GM19468 (cell line): ENCODE data around the gene TPM4.
A peak's percentile ranks its signal among the peaks of the same experiment; 100 is the strongest.
"Not testable (repeated sequence)": the region's sequence is repeated elsewhere in the genome, so short reads cannot be mapped to it uniquely, and the experiment has no call there.

Experiments used
- ATAC-seq: cut with Tn5 transposase; IDR thresholded peaks from one replicate; pipeline ENCODE4 v1.9.1; 2021; ENCODE audit warnings: mild to moderate bottlenecking, moderate library complexity, moderate number of reproducible peaks; ENCODE audit not compliant: unreplicated experiment; ENCODE audit errors: extremely low read depth

The TPM4 gene

DNA sequence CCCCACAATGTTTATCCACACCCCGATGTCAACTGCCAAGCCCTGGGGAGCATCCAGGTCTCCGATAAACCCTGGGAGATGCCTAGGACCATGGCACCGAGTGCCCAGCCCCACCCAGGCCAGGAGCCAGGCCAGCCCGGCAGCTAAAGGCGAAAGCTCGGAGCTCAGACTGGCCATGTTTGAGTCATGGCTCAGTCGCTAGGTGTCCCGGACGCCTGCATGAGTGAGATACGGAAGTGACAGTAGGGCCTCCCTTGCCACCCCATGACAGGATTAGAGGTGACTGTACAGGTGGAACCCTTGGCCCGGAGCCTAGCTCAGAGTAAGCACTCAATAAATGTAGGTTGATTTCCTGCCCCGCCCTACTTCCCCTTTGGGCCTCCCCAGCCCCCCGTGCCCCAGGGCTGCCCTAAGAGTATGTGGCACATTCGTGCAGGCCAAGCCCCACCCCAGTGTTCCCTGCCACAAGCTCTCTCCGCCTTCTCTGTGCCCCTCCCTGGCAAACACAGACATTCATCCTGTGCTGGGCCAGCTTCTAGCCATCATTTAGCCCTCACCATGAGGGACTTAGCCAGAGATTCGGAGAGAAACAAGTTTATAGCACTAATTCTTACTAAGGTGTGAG, 5.8 kb upstream of the TPM4 start:
- ATAC-seq, result no peak

DNA sequence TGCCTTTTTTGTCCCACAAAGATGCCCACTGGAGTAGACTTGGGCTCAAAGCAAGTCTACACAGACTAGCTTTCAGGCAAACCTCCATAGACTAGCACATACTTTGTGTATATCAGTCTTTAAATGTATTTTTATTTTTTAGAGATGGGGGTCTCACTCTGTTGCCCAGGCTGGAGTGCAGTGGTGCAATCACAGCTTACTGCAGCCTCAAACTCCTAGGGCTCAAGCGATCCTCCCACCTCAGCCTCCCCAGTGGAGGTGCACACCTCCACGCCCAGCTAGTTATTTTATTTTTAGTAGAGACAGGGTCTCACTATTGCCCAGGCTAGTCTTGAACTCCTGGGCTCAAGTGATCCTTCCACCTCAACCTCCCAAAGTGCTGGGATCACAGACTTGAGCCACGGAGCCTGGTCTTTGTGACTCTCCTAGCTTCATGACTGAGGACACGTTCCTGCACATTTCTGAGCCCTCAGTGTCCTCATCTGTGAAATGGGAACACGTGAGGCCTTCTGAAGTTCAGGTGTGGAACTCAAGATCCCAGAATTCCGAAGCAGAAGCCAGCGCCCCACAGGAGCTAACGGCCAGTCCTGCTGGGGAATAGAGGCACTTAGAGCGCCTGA, 5.1 kb upstream of the TPM4 start:
- ATAC-seq, result no peak

DNA sequence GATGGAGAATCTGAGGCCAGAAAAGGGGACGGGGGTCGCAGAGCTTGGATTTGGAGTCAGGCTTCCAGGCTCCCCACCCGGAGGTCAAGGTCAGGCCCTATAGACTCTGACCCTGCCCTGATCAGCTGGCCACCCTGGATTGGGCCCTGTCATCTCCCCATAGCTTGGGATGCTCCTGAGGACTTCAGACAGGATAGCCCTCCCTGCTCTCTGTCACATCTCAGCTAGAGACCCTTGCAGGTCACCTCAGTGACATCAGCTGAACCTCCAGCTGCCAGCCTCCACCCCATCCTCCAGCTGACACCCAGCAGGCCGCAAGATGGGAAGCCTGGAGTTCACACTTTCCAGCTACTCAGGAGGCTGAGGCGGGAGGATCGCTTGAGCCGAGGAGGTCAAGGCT, 2.8 kb upstream of the TPM4 start:
- ATAC-seq, result no peak

DNA sequence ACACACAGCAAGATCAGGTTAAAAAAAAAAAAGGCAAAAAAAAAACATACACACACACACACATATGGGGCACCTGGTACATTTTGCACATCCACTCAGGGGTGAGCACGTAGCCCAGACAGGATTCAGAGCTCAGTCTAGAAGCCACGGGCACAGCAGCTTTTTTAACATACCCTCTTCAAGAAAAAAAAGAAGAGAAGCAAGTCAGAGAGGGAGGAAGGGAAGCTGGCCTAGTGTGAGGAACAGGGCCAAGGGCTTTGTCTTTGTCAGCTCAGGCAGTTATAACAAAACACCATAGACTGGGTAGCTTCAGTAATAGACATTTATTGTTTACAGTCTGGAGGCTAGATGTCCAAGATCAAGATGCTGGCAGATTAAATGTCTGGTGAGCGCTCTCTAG, 2.3 kb upstream of the TPM4 start:
- ATAC-seq, result no peak

DNA sequence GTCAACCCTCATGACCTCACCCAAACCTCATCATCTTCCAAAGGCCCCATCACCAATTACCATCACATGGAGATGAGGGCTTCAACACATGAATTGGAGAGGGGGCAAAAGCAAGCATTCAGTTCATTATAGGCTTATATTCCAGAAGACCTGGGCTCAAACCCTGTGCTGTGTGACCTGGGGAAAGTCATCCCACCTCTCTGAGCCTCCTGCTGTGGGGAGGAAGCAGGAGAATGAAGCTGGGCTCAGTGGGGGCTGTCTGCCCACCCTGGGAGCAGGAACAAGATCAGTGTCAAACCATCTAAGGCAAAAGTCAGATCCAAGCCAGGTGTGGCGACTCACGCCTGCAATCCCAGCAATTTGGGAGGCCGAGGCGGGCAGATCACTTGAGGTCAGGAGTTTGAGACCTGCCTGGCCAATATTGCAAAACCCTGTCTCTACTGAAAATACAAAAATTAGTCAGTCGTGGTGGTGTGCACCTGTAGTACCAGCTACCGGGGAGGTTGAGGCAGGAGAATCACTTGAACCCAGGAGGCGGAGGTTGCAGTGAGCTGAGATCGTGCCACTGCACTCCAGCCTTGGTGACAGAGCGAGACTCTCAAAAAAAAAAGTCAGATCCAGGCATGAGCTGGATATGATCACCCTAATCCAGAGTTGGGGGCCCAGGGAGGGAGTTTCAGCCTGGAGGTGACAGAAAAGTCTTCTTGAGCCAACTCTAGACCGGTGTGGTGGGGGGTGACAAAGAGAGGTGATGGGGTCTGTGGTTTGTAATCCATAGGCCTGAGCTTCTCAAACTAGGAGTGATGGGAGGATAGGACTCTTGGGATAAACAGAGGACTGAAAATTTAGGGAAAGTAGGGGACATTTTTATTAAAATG, 1.6 kb upstream of the TPM4 start:
- no peak for ATAC-seq

DNA sequence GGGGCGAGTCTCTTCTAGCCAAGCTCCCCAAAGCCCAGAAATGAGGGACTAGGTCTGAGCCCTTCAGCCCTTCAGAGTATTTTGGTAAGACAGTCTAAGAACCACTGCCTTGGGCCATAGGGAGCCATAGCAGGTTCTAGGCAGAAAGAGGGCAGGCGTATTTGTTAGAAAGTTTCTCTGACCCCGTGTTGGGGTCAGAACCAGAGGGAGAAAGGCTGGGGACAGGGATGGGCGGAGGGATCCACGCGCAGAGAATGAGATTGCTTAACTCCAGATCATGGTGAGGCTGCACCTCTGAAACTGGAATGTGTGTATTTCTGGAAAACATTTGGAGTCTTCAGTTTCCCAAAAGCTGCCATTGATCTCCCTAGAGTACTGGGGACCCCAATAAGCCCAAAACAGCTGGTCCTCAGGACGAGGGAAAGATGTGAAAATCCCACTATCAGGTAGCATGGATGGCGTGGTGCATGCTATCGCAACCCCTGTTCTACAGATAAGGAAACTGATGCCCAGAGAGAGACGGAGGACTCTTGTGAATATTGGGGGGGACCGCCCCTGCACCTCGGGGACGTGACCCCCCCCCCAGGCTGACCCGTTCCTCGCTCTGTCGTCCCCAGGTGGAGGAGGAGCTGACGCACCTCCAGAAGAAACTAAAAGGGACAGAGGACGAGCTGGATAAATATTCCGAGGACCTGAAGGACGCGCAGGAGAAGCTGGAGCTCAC, 703 bp upstream of the TPM4 start:
- ATAC-seq, result no peak

DNA sequence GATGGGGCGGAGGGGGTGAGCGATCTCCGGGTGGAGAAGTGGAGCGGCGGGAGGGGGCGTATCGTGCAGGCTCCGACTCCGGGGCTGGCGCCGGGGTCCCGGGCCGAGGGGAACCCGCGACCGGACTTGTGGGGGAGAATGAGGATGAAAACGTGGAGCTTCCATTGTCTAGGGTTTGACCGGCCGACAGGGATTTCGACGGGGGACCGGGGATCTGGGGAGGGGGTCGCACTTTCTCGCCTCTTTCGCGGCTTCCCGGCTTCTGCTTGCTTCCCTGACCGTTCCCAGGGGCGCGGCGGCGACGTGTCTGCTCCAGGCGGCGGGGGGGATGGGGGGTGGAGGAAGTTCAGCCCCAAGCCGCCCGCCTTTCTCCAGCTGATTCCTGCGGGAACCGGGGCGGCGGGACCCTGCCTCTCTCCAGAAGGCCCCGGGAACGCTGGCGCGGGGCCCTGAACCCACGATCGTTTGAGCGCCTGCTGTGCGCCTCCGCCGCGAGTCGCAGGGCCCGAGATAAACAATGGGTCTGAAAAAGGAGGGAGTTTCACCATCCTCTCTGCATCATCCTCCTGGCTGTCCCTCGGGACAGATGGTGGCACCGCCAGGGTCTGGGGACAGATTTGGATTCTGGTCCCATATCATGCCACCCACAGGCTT, 790 bp downstream of the TPM4 start:
- no peak for ATAC-seq

DNA sequence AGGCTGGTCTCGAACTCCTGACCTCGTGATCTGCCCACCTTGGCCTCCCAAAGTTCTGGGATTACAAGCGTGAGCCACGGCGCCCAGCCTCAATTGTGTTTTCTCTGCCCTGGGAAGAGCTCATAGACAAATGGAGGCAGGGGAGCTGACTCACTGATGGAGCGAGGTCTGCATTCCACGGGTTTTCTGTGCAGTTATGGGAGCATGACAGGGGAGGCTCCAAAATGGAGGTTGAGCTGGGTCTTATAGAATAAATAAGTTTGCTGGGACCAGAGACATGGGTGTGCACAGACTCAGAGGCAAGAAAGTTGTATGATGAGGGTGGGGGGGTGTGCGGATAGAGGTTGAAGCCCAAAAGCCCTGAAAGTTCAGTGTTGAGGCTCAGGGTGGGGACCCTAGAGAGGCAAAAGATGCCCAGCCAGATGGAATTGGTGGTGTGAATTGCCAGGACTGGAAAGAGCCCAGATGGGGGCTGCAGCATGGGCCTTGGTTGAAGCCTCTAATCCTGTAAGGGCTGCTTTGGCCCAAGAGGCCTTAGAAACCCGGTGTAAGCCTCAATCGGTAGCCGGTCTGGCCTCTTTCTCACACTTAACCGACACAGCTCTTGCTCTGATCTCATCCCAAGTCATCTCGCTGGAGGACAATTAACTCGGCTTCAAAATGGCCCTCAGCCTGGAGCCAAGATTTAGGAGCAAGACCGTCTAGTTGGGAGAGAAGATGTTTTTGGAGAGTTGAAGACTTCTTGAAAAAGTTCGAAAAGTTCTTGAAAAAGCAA, 1.9 kb downstream of the TPM4 start:
- no peak for ATAC-seq

DNA sequence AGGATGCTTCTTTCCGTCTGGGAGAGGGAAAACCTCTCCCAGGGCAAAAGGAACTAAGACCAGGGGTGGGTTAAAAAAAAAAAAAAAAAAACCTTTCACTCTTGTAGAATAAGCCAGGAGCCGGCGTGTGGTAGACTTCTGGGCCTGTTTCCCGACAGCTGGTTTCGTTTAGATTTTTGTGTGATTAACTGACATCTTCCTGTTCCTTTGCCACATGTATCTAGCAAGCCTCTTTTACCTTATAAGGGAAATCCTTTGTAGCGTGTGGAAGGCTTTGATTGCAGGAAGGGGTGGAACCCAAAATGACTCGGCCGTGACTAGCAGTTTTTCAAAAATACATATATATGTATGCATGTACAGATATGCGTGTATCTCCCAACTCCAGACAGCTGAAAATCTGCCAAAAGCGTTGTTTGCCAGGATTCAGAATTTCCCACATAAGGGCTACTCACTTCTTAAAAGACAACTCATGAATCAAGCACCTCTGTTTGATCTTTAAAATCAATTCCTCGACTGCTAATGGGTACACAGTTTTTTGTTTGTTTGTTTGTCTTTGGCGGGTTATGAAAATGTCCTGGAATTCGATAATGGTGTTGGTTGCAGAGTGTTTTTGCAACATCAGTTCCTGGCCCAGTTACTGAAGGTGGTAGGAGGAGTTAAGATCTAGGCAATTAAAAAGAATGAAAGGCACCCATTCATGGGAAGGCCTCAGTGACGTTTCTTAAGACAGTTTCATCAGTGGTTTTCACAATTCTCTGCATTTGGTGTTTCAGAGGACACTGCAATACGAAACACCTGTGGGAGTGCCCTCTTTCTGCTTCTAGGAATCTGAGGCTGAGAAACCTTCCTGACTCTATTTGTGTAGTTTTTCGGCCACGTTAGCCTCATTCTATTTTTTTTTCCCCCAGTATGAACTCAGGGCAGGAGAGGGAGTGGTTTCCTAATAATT, 2.7 kb downstream of the TPM4 start:
- ATAC-seq, result peak; percentile 55

DNA sequence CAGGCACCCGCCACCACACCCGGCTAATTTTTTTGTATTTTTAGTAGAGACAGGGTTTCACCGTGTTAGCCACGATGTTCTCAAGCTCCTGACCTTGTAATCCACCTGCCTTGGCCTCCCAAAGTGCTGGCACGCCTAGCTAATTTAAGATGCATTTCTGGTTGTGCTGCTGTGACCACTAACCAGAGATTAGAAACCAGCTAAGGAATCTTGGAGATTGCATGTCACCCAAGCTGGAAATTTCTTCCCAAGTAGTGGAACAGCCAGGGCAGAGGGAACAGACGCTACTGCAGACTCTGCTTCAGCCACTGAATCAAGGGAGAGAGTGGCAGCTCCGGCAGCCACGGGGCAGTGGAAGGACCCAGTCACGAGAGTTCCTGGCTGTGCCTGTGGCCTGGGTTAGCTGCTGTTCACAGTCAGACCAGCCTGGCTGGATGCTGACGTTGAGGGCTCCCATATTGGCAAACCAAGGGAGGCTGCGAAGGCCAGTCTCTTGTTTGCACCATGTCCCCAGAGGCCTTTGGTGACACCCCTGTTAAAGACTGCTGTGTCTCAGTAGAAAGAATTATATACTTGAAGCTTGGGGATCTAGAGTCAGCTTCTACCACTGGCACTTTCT, 7.9 kb downstream of the TPM4 start:
- ATAC-seq, result no peak

DNA sequence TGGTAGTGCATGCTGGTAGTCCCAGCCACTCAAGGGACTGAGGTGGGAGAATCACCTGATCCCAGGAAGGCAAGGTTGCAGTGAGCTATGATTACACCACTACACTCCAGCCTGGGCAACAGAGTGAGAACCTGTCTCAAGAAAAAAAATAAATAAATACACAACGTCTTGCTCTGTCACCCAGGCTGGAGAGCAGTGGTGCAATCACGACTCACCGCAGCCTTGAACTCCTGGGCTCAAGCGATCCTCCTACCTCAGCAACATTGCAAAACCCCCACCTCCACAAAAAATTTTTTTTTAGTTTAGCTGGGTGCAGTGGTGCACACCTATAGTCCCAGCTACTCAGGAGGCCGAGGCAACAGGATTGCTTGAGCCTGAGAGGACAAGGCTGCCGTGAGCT, 8.8 kb downstream of the TPM4 start:
- no peak for ATAC-seq

DNA sequence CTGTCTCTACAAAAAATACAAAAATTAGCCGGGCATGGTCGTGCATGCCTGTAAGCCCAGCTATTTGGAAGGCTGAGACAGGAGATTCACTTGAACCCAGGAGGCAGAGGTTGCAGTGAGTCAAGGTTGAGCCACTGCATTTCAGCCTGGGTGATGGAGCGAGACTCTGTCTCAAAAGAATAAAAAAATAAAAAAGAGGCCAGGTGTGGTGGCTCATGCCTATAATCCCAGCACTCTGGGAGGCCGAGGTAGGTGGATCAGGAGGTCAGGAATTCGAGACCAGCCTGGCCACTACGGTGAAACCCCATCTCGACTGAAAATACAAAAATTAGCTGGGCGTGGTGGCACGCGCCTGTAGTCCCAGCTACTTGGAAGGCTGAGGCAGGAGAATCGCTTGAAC, 11.1 kb downstream of the TPM4 start:
- ATAC-seq, result not testable (repeated sequence)

DNA sequence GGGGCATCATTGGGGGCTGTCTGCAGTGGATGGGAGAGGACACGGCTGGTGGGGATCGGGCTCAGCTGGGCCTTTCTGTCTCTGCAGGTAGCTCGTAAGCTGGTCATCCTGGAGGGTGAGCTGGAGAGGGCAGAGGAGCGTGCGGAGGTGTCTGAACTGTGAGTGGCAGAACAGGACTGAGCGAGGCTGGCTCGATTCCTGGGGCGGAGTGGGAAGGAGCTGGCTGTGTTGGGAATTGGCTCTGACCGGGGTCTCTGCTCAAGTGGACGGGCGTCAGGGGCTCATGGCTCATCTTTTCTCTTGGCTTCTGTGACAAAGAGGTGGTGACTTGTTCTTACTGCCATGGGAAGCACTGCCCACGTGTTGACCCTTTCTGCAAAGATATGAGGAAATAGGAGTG, 11.6 kb downstream of the TPM4 start:
- ATAC-seq, result no peak

DNA sequence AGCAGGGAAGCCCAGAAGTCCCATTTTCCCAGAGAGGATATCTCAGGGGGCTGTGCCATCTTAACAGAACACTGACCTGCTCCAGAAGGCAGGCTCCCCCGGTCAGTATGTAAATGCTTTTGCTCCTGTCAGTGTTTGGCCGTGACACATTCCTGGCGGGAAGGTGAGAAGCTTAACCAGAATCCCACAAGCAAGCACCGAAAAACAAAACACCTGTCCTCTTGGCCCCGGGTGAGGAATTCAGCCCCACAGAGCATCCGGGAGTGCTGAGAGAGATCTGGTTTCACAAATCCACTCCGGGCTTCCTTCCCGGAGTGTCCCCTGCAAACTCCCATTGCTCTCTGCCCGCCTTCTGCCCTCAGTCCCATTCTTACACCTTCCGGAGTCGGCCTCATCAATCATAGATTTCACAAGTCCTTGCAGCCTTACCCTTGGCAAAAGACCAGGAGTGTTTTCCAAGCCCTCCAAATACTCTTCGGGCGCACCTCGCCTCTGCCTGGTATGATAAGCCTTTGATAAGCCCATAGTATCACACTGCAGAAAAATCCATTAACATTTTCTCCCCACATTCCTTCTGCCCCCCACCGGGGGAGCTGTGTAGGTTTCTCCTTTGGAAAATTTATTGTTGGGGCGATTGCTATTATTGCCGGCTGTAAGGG, 12.2 kb downstream of the TPM4 start:
- ATAC-seq, result no peak

DNA sequence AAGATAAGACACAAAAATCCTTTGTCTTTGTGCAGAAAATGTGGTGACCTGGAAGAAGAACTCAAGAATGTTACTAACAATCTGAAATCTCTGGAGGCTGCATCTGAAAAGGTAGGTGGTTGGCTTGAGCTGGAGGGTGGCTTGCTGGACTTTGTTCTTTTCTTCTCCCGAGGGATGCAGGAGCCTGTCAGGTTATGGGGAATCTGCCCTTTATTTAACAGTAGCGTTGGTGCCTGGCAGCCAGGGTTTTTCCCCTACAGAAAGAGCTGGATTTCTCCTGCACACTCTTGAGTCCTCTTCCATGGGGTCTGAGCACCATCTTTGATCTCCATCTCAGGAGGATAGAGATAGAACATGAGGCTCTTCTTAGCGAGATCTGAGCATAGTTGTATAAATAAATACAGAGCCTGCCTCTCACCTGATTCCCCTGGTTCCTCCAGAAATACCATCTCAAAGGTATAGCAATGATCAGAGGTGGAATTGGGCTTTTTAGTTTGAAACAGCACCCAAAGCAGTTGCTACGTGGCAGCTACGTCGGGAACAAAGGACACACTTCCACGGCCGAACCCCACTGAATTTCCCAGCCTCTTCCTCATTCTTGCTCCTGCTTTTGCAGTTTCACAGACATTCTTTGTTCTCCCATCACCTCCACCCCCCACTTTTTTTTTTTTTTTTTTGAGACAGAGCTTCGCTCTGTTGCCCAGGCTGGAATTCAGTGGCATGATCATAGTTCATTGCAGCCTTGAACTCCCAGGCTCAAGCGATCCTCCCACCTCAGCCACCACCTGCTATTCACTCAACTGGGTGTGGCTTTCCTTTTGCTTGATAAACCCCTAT, 12.9 kb downstream of the TPM4 start:
- ATAC-seq, result no peak

DNA sequence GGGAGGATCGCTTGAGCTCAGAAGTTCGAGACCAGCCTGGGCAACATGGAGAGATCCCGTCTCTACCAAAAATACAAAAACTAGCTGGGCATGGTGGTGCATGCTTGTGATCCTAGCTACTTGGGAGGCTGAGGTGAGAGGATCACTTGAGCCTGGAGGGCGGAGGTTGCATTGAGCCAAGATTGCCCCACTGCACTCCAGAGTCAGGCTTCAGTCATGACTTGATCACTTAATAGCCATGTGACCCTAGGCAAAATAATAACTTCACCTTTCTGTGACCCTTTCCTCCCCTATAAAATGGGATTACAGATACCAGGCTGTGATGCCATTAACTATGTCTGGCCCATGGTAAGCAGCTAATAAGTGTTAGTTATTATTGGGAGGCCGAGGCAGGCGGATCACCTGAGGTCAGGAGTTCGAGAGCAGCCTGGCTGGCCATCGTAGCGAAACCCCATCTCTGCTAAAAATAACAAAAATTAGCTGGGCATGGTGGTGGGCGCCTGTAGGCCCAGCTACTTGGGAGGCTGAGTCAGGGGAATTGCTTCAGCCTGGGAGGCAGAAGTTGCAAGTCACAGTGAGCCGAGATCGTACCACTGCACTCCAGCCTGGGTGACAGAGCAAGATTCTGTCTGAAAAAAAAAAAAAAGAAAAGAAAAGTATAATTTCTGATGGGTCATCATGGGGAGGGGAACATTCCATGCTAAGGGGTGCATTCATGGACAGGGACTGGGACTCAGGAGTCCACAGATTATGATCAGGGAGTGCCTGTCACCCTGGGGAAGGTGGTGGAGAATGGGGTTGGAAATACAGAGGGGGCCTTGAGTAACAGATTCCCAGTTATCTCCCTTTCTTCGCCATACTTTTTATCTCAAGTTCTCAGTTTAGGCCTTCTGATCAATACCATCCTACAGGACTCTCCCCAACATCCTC, 15.5 kb downstream of the TPM4 start:
- no peak for ATAC-seq
